Hepatocyte (in vitro differentiated cells): ENCODE results near the gene ADCY9. TPM values are rescaled to one million over a fixed set of nuclear protein-coding genes. Genes with fewer than 3 reads are reported as not detected.

Source experiments
- DNase-seq: peaks from one replicate; pipeline ENCODE4 v3.0.0-alpha.2; 2016; ENCODE audit warnings: low spot score
- H2AFZ ChIP-seq: fragments of 200-600 bp; sonication (generic); 2 replicates; pipeline ENCODE4 v1.6.0; 2016; ENCODE audit warnings: antibody characterized with exemption, mild to moderate bottlenecking
- H3K27ac ChIP-seq: fragments of 200-600 bp; sonication (generic); 2 replicates; pipeline ENCODE4 v1.5.1; 2016; ENCODE audit warnings: mild to moderate bottlenecking
- H3K27me3 ChIP-seq: fragments of 200-600 bp; sonication (generic); 2 replicates; pipeline ENCODE4 v1.6.1; 2016
- H3K36me3 ChIP-seq: fragments of 200-600 bp; sonication (generic); replicated peaks from 2 replicates; pipeline ENCODE4 v1.5.1; 2016; ENCODE audit warnings: low read depth; ENCODE audit not compliant: insufficient read depth
- H3K4me1 ChIP-seq: fragments of 200-600 bp; sonication (generic); 2 replicates; pipeline ENCODE4 v1.5.1; 2016; ENCODE audit warnings: mild to moderate bottlenecking, moderate library complexity; ENCODE audit not compliant: insufficient read depth
- H3K4me2 ChIP-seq: fragments of 200-600 bp; sonication (generic); 2 replicates; pipeline ENCODE4 v1.6.0; 2016
- H3K4me3 ChIP-seq: fragments of 200-600 bp; sonication (generic); 2 replicates; pipeline ENCODE4 v1.5.1; 2016; ENCODE audit warnings: mild to moderate bottlenecking
- H3K79me2 ChIP-seq: fragments of 200-600 bp; sonication (generic); 2 replicates; pipeline ENCODE4 v1.6.0; 2017; ENCODE audit warnings: mild to moderate bottlenecking
- H3K9me2 ChIP-seq: fragments of 200-600 bp; sonication (generic); replicated peaks from 2 replicates; pipeline ENCODE4 v1.6.0; 2017; ENCODE audit warnings: mild to moderate bottlenecking; ENCODE audit not compliant: insufficient read depth
- H3K9me3 ChIP-seq: fragments of 200-600 bp; sonication (generic); 2 replicates; pipeline ENCODE4 v1.5.1; 2016; ENCODE audit warnings: low read depth, mild to moderate bottlenecking
- H4K20me1 ChIP-seq: fragments of 200-600 bp; sonication (generic); 2 replicates; pipeline ENCODE4 v1.6.0; 2016; ENCODE audit warnings: mild to moderate bottlenecking; ENCODE audit not compliant: insufficient read depth, poor library complexity, severe bottlenecking
- CTCF ChIP-seq: fragments of 200-600 bp; sonication (generic); IDR thresholded peaks from 2 replicates; pipeline ENCODE4 v1.5.1; 2016; ENCODE audit warnings: antibody characterized with exemption, mild to moderate bottlenecking; ENCODE audit not compliant: poor library complexity
- EZH2 ChIP-seq: fragments of 200-600 bp; sonication (generic); IDR thresholded peaks from 2 replicates; pipeline ENCODE4 v1.6.1; 2016; ENCODE audit warnings: antibody characterized with exemption, mild to moderate bottlenecking, borderline replicate concordance
- EZH2phosphoT487 ChIP-seq: fragments of 200-600 bp; sonication (generic); IDR thresholded peaks from one replicate; pipeline ENCODE4 v1.6.1; 2018; ENCODE audit warnings: antibody characterized with exemption, mild to moderate bottlenecking, low read depth, moderate library complexity; ENCODE audit not compliant: unreplicated experiment, severe bottlenecking
- WGBS: methylation state at CpG from one replicate; pipeline ENCODE4 v1.1.6; 2016; ENCODE audit warnings: low lambda C conversion rate; ENCODE audit errors: missing lambda C conversion rate; 5-methylcytosine and 5-hydroxymethylcytosine counted together
- polyA plus RNA-seq: library from polyadenylated mRNA; unstranded; fragments of >200 nt; fragmentation: Nextera tagmentation; extraction: Ambion mirVana; gene quantifications from 2 replicates; pipeline ENCODE4 v1.2.1, GENCODE V29; 2016
- total RNA-seq: library from RNA; depleted of rRNA; stranded (reverse); fragments of >200 nt; gene quantifications from 2 replicates; pipeline ENCODE4 v1.2.3, GENCODE V29; 2014

ADCY9 gene
- total and polyA plus RNA-seq, 2 experiments from 2014 or later, result 12.0 to 15.9 TPM

- Histone ChIP-seq H3K4me2 (no peak overlapping the region), H3K27ac (no peak overlapping the region), H3K9me3 (no peaks in the 10 kb centered on the region), H2AFZ (no peak overlapping the region), H3K4me3 (no peak overlapping the region), H3K4me1 (peaks cover 16% of the 10 kb centered on the region), H3K36me3 (no peaks in the 10 kb centered on the region), H3K79me2 (no peaks in the 10 kb centered on the region), H3K9me2 (no peaks in the 10 kb centered on the region), H4K20me1 (no peaks in the 10 kb centered on the region), H3K27me3 (no peaks in the 10 kb centered on the region)
- 90% methylated on average over 32 of the region's 32 CpGs for WGBS
- TF ChIP-seq EZH2phosphoT487 (no peak), CTCF (no peak), EZH2 (no peak)
- DNase-seq, result no peak
These were observed 105.8 kb downstream of the ADCY9 start for GRCh38 chr16:4010225-4011158.

GRCh38 chr16:4009177-4009576 lies 107.1 kb downstream of the ADCY9 start:
- no peak overlapping the region for H3K4me3 ChIP-seq
- H3K36me3 ChIP-seq, result no peaks in the 10 kb centered on the region
- no peaks in the 10 kb centered on the region for H3K27me3 ChIP-seq
- no peak overlapping the region for H3K27ac ChIP-seq
- no peaks in the 10 kb centered on the region for H3K79me2 ChIP-seq
- no peaks in the 10 kb centered on the region for H3K9me3 ChIP-seq
- H4K20me1 ChIP-seq, result no peaks in the 10 kb centered on the region
- no peak overlapping the region for H3K4me2 ChIP-seq
- H3K4me1 ChIP-seq, result peaks cover 16% of the 10 kb centered on the region
- 97% methylated on average over 6 of the region's 6 CpGs for WGBS
- TF ChIP-seq EZH2phosphoT487 (no peak), EZH2 (no peak), CTCF (no peak)
- no peak overlapping the region for H2AFZ ChIP-seq
- no peak for DNase-seq
- H3K9me2 ChIP-seq, result no peaks in the 10 kb centered on the region

- no peak for DNase-seq
- H2AFZ ChIP-seq, result no peak overlapping the region
- no peaks in the 10 kb centered on the region for H3K36me3 ChIP-seq
- H3K27ac ChIP-seq, result no peak overlapping the region
- no peaks in the 10 kb centered on the region for H3K9me3 ChIP-seq
- H3K4me3 ChIP-seq, result no peak overlapping the region
- 88% methylated on average over 5 of the region's 5 CpGs for WGBS
- no peaks in the 10 kb centered on the region for H3K9me2 ChIP-seq
- no peaks in the 10 kb centered on the region for H4K20me1 ChIP-seq
- peaks cover 12% of the 10 kb centered on the region for H3K4me1 ChIP-seq
- no peaks in the 10 kb centered on the region for H3K79me2 ChIP-seq
- no peak overlapping the region for H3K4me2 ChIP-seq
- no peaks in the 10 kb centered on the region for H3K27me3 ChIP-seq
- TF ChIP-seq EZH2 (no peak), CTCF (no peak), EZH2phosphoT487 (no peak)
These were observed 108.1 kb downstream of the ADCY9 start for GRCh38 chr16:4008116-4008515.
